Trophoblast cell (in vitro differentiated cells and primary cell): Measurements from ENCODE around the gene GOLT1A.

Experiments used
- DNase-seq, 2 donors: peaks; one replicate each; pipeline ENCODE4 v3.0.0-alpha.2; 2016
- H2AFZ ChIP-seq: 2 replicates; pipeline ENCODE4 v1.6.1; 2013; ENCODE audit warnings: low read length, moderate library complexity, mild to moderate bottlenecking; ENCODE audit not compliant: insufficient read depth, poor library complexity
- H2AK5ac ChIP-seq: 2 replicates; pipeline ENCODE4 v1.6.1; 2013; ENCODE audit warnings: mild to moderate bottlenecking, low read length
- H2BK120ac ChIP-seq: 2 replicates; pipeline ENCODE4 v1.6.1; 2013; ENCODE audit warnings: low read length, mild to moderate bottlenecking, moderate library complexity; ENCODE audit not compliant: insufficient read depth, poor library complexity
- H2BK12ac ChIP-seq: 2 replicates; pipeline ENCODE4 v1.6.1; 2013; ENCODE audit warnings: mild to moderate bottlenecking, low read length, moderate library complexity
- H2BK5ac ChIP-seq: 2 replicates; pipeline ENCODE4 v1.6.1; 2013; ENCODE audit warnings: low read length, low read depth, moderate library complexity, mild to moderate bottlenecking; ENCODE audit not compliant: poor library complexity
- H3K14ac ChIP-seq: 2 replicates; pipeline ENCODE4 v1.6.1; 2013; ENCODE audit warnings: mild to moderate bottlenecking, low read length
- H3K18ac ChIP-seq: 2 replicates; pipeline ENCODE4 v1.6.1; 2013; ENCODE audit warnings: mild to moderate bottlenecking, low read length
- H3K23ac ChIP-seq: 2 replicates; pipeline ENCODE4 v1.6.1; 2013; ENCODE audit warnings: low read length
- H3K27ac ChIP-seq: 2 replicates; pipeline ENCODE4 v1.5.1; 2013; ENCODE audit warnings: low read depth, mild to moderate bottlenecking, inconsistent platforms, low read length, moderate library complexity
- H3K27me3 ChIP-seq: 2 replicates; pipeline ENCODE4 v1.6.1; 2013; ENCODE audit warnings: inconsistent platforms, mild to moderate bottlenecking, low read length, moderate library complexity; ENCODE audit not compliant: insufficient read depth
- H3K36me3 ChIP-seq, 2 experiments: 1 replicate in 1 of 2; 2 replicates in 1 of 2; pipeline ENCODE4 v1.6.1; 2013; ENCODE audit warnings: low read length in 2 of 2, mild to moderate bottlenecking in 2 of 2, moderate library complexity in 1 of 2; ENCODE audit not compliant: insufficient read depth in 2 of 2, control insufficient read depth in 1 of 2
- H3K4ac ChIP-seq: 2 replicates; pipeline ENCODE4 v1.6.1; 2013; ENCODE audit warnings: low read depth, mild to moderate bottlenecking, low read length, moderate library complexity
- H3K4me1 ChIP-seq, 2 experiments: 1 replicate in 1 of 2; 2 replicates in 1 of 2; pipeline ENCODE4 v1.6.1; 2013; ENCODE audit warnings: low read length in 2 of 2, mild to moderate bottlenecking in 2 of 2, moderate library complexity in 1 of 2; ENCODE audit not compliant: insufficient read depth in 2 of 2, control insufficient read depth in 1 of 2
- H3K4me2 ChIP-seq: 2 replicates; pipeline ENCODE4 v1.6.1; 2013; ENCODE audit warnings: inconsistent platforms, mild to moderate bottlenecking, low read length, moderate library complexity
- H3K4me3 ChIP-seq: 2 replicates; pipeline ENCODE4 v1.5.1; 2013; ENCODE audit warnings: mild to moderate bottlenecking, low read depth, low read length, inconsistent platforms
- H3K79me1 ChIP-seq: one replicate; pipeline ENCODE4 v1.6.1; 2013; ENCODE audit warnings: low read length
- H3K79me2 ChIP-seq: 2 replicates; pipeline ENCODE4 v1.6.1; 2013; ENCODE audit warnings: low read length, mild to moderate bottlenecking; ENCODE audit not compliant: control insufficient read depth, insufficient read depth, poor library complexity
- H3K9ac ChIP-seq: 2 replicates; pipeline ENCODE4 v1.6.1; 2013; ENCODE audit warnings: mild to moderate bottlenecking, low read length
- H3K9me3 ChIP-seq: 2 replicates; pipeline ENCODE4 v1.6.1; 2013; ENCODE audit warnings: low read depth, mild to moderate bottlenecking, control low read depth, inconsistent platforms, low read length; ENCODE audit not compliant: insufficient read depth
- H4K12ac ChIP-seq: 2 replicates; pipeline ENCODE4 v1.6.1; 2013; ENCODE audit warnings: low read depth, mild to moderate bottlenecking, low read length, moderate library complexity
- H4K8ac ChIP-seq: 2 replicates; pipeline ENCODE4 v1.6.1; 2013; ENCODE audit warnings: low read depth, mild to moderate bottlenecking, low read length, moderate library complexity
- H4K91ac ChIP-seq: one replicate; pipeline ENCODE4 v1.6.1; 2013; ENCODE audit warnings: low read depth, mild to moderate bottlenecking, low read length, moderate library complexity
- WGBS: extraction: QIAGEN DNeasy Blood & Tissue Kit; methylation state at CpG from one replicate; pipeline ENCODE4 v1.1.7; 2013; ENCODE audit warnings: missing lambda C conversion rate; ENCODE audit not compliant: insufficient read length, insufficient coverage; ENCODE audit errors: extremely low coverage; 5-methylcytosine and 5-hydroxymethylcytosine counted together

The GOLT1A gene

GRCh38 chr1:204196068-204196795 is 17.6 kb downstream of the GOLT1A start, which contains the start of gene KISS1:
Gene KISS1 (minus strand): TSS chr1:204196491. CDS start chr1:204192876, 3,615 bp downstream.
- H2BK5ac ChIP-seq: no peak within 1 kb of the TSS
- no peak within 1 kb of the TSS for H3K27ac ChIP-seq
- H3K18ac ChIP-seq: peak within 1 kb of the TSS; percentile 16
- no peak within 1 kb of the TSS for H3K4me2 ChIP-seq
- peak within 1 kb of the TSS; percentile 65 for H2AK5ac ChIP-seq
- H3K79me2 ChIP-seq: peaks cover 2% of the 10 kb centered on the region
- peaks cover 5% of the 10 kb centered on the region for H3K9me3 ChIP-seq
- H4K12ac ChIP-seq: no peak within 1 kb of the TSS
- H3K14ac ChIP-seq: peak within 1 kb of the TSS; percentile 18
- peak within 1 kb of the TSS; percentile 7 for H4K8ac ChIP-seq
- WGBS: no CpG with 5 or more reads among the region's 18 CpGs
- H3K36me3 ChIP-seq: no peaks in the 10 kb centered on the region
- H3K4me1 ChIP-seq: peaks cover 23 to 30% of the 10 kb centered on the region in 2 experiments
- H3K4me3 ChIP-seq: peak within 1 kb of the TSS; percentile 47
- H3K27me3 ChIP-seq: no peaks in the 10 kb centered on the region
- H3K9ac ChIP-seq: no peak within 1 kb of the TSS
- H2AFZ ChIP-seq: no peak within 1 kb of the TSS
- H2BK120ac ChIP-seq: no peak within 1 kb of the TSS
- H2BK12ac ChIP-seq: peak within 1 kb of the TSS; percentile 26
- peak within 1 kb of the TSS; percentile 65 for H4K91ac ChIP-seq
- H3K23ac ChIP-seq: peak within 1 kb of the TSS; percentile 55
- H3K79me1 ChIP-seq: peaks cover 18% of the 10 kb centered on the region
- H3K4ac ChIP-seq: no peak within 1 kb of the TSS
- peak in 1 of 2 donors; percentile 23 for DNase-seq

GRCh38 chr1:204194771-204195170 is 19.0 kb downstream of the GOLT1A start:
- WGBS: no CpG with 5 or more reads among the region's 7 CpGs

GRCh38 chr1:204194080-204194479 is 19.7 kb downstream of the GOLT1A start:
- Histone ChIP-seq H4K91ac (no peak overlapping the region), H2AK5ac (no peak overlapping the region), H2AFZ (no peak overlapping the region), H4K8ac (no peak overlapping the region), H2BK12ac (no peak overlapping the region), H3K79me2 (peaks cover 1% of the 10 kb centered on the region), H3K79me1 (peaks cover 13% of the 10 kb centered on the region), H3K9ac (no peak overlapping the region), H3K4ac (no peak overlapping the region), H3K4me3 (no peak overlapping the region), H2BK120ac (no peak overlapping the region), H3K4me1 (peaks cover 18 to 23% of the 10 kb centered on the region in 2 experiments), H3K27me3 (peaks cover 5% of the 10 kb centered on the region), H4K12ac (no peak overlapping the region), H3K23ac (no peak overlapping the region), H3K4me2 (no peak overlapping the region), H3K27ac (no peak overlapping the region), H3K14ac (no peak overlapping the region), H3K9me3 (peaks cover 5% of the 10 kb centered on the region), H2BK5ac (no peak overlapping the region), H3K18ac (no peak overlapping the region), H3K36me3 (no peaks in the 10 kb centered on the region)
- DNase-seq: no peak
- WGBS: no CpG with 5 or more reads among the region's 2 CpGs

More at GRCh38 chr1:204194771-204195170, 19.0 kb downstream of the GOLT1A start:
- Histone ChIP-seq H3K9me3 (peaks cover 5% of the 10 kb centered on the region), H2BK5ac (no peak overlapping the region), H3K27me3 (peaks cover 3% of the 10 kb centered on the region), H3K36me3 (no peaks in the 10 kb centered on the region), H3K79me1 (peaks cover 18% of the 10 kb centered on the region), H3K4me2 (no peak overlapping the region), H2BK12ac (no peak overlapping the region), H4K91ac (no peak overlapping the region), H3K4me1 (peaks cover 23 to 29% of the 10 kb centered on the region in 2 experiments), H4K8ac (no peak overlapping the region), H3K9ac (no peak overlapping the region), H3K14ac (no peak overlapping the region), H3K79me2 (peaks cover 2% of the 10 kb centered on the region), H2AFZ (no peak overlapping the region), H3K4me3 (peak overlapping the region; percentile 47), H3K4ac (no peak overlapping the region), H3K27ac (no peak overlapping the region), H3K23ac (peak overlapping the region; percentile 55), H3K18ac (no peak overlapping the region), H2BK120ac (no peak overlapping the region), H2AK5ac (no peak overlapping the region), H4K12ac (no peak overlapping the region)
- no peak for DNase-seq

GRCh38 chr1:204192589-204193352 is 21.0 kb downstream of the GOLT1A start:
- no peak overlapping the region for H2AFZ ChIP-seq
- no peak overlapping the region for H3K27ac ChIP-seq
- no peak overlapping the region for H3K18ac ChIP-seq
- H3K9me3 ChIP-seq: peaks cover 5% of the 10 kb centered on the region
- H3K36me3 ChIP-seq: no peaks in the 10 kb centered on the region
- no peak overlapping the region for H3K14ac ChIP-seq
- H3K9ac ChIP-seq: no peak overlapping the region
- H3K4me3 ChIP-seq: no peak overlapping the region
- peaks cover 5% of the 10 kb centered on the region for H3K27me3 ChIP-seq
- H4K8ac ChIP-seq: no peak overlapping the region
- H2AK5ac ChIP-seq: no peak overlapping the region
- DNase-seq: no peak
- H4K12ac ChIP-seq: no peak overlapping the region
- H3K4ac ChIP-seq: no peak overlapping the region
- H3K4me2 ChIP-seq: no peak overlapping the region
- no peak overlapping the region for H2BK12ac ChIP-seq
- no peaks in the 10 kb centered on the region for H3K79me2 ChIP-seq
- no peak overlapping the region for H2BK120ac ChIP-seq
- no peak overlapping the region for H3K23ac ChIP-seq
- peaks cover 9 to 12% of the 10 kb centered on the region in 2 experiments for H3K4me1 ChIP-seq
- H3K79me1 ChIP-seq: peaks cover 5% of the 10 kb centered on the region
- H2BK5ac ChIP-seq: no peak overlapping the region
- WGBS: no CpG with 5 or more reads among the region's 3 CpGs
- no peak overlapping the region for H4K91ac ChIP-seq
